ENCODE data around the gene TEX14.

- TF ChIP-seq CTCF (IDR thresholded peaks at IDR 0.05; ENCODE audit: insufficient read depth, low read length) = no peak
- TF ChIP-seq POLR2AphosphoS5 (IDR thresholded peaks at IDR 0.05; ENCODE audit: low read depth) = no peak
- TF ChIP-seq SPI1 (IDR thresholded peaks at IDR 0.05; ENCODE audit: borderline replicate concordance, low read depth) = no peak
- TF ChIP-seq REST (IDR thresholded peaks at IDR 0.05; ENCODE audit: insufficient replicate concordance, low read depth) = no peak
These were observed 115.0 kb downstream of the TEX14 start for GRCh38 chr17:58576679-58577367.
